Heart right ventricle (tissue), 16 donors: ENCODE data around the gene RIT2. TPM values are rescaled to one million over a fixed set of nuclear protein-coding genes. Genes with fewer than 3 reads are reported as not detected.

ENCODE experiments used
- ATAC-seq, 8 donors: fragments of 200-7000 bp; cut with Tn5 transposase; one replicate each; pipeline ENCODE4 v1.9.1; 2020; ENCODE audit warnings: mild to moderate bottlenecking in 8 of 8, moderate library complexity in 8 of 8, moderate number of reproducible peaks in 1 of 8
- DNase-seq, 2 donors: peaks; one replicate each; pipeline ENCODE4 v3.0.0-alpha.2; 2020
- H3K27ac ChIP-seq, 10 donors: fragments of 200-600 bp; sonication (generic) in 2 of 10; one replicate each; pipeline versions ENCODE4 v1.5.0 to v1.8.0; 2020 to 2022; ENCODE audit warnings: mild to moderate bottlenecking in 3 of 10
- H3K27me3 ChIP-seq, 7 donors: fragments of 200-600 bp; one replicate each; pipeline ENCODE4 v1.8.0; 2021 to 2022; ENCODE audit warnings: mild to moderate bottlenecking in 2 of 7
- H3K36me3 ChIP-seq, 9 donors: fragments of 200-600 bp; sonication (generic) in 1 of 9; one replicate each; pipeline versions ENCODE4 v1.5.0 to v1.8.0; 2020 to 2022; ENCODE audit warnings: mild to moderate bottlenecking in 2 of 9
- H3K4me1 ChIP-seq, 9 donors: fragments of 200-600 bp; sonication (generic) in 1 of 9; one replicate each; pipeline versions ENCODE4 v1.5.0 to v1.8.0; 2020 to 2022; ENCODE audit warnings: mild to moderate bottlenecking in 4 of 9
- H3K4me3 ChIP-seq, 10 donors: fragments of 200-600 bp; sonication (generic) in 2 of 10; one replicate each; pipeline versions ENCODE4 v1.5.0 to v1.8.0; 2020 to 2022; ENCODE audit warnings: mild to moderate bottlenecking in 7 of 10, moderate library complexity in 2 of 10
- H3K9me3 ChIP-seq, 11 donors: fragments of 200-600 bp in 10 of 11; sonication (generic) in 2 of 11; one replicate each; pipeline versions ENCODE4 v1.5.0 to v1.8.0; 2013 to 2022; ENCODE audit warnings: mild to moderate bottlenecking in 2 of 11, control low read depth in 1 of 11, moderate library complexity in 1 of 11
- CTCF ChIP-seq, 9 donors: fragments of 200-600 bp; sonication (generic) in 2 of 9; IDR thresholded peaks; one replicate each; pipeline versions ENCODE4 v1.5.0 to v1.8.0; 2021 to 2022; ENCODE audit warnings: antibody characterized with exemption in 9 of 9, mild to moderate bottlenecking in 5 of 9, moderate library complexity in 1 of 9
- WGBS, 2 donors: extraction: QIAGEN DNeasy Blood & Tissue Kit; methylation state at CpG; one replicate each; pipeline ENCODE4 v1.1.7; 2013; ENCODE audit warnings: inconsistent platforms in 1 of 2; 5-methylcytosine and 5-hydroxymethylcytosine counted together
- intact Hi-C, 10 donors: fragments of 100-400 bp; cut with DNase I; formaldehyde crosslinking; loops; one replicate each; pipeline versions ENCODE4 v1.11.1 to v1.14.2; 2022
- polyA plus RNA-seq, 2 donors: library from polyadenylated mRNA; stranded (reverse); fragments of 200-250 nt; gene quantifications; one replicate each; pipeline ENCODE4 v1.2.3, GENCODE V29; 2013
- total RNA-seq, 10 donors: library from RNA; stranded (reverse); fragmentation: NEBNext Ultra II Directional in 3 of 10; extraction: Animal tissue kit (Norgen Biotek cat#: 25700) in 3 of 10; gene quantifications; one replicate each; pipeline versions ENCODE4 v1.2.1 to v1.2.4, GENCODE V29; 2021 to 2023
- donor health status: Arrhythmogenic right ventricular cardiomyopathy.
- donor health status: ischemic (EF 13 %, LVEDD 7.1; RV severe dilation, severe dysfunction).
- donor health status: healthy with polysubstance abuse.
- donor health status: DM: no; HTN: yes; CAD: no.
- donor health status: DM: no; HTN: no; CAD: no.
- donor health status: ischemic (EF 25% LVEDD 6.9; RV normal size, moderate dysfunction).
- donor health status: ischemic (EF 25% LVEDD 5.7; RV mildly dilated, moderate dysfunction).
- donor health status: healthy.
- donor health status: DM: yes; HTN: yes; CAD: no.
- donor health status: Ischemic cardiomyopathy.
- donor health status: ischemic (EF 35%, LVEDD 5.7; RV mildly dilated, moderate dysfunction).
- donor health status: nonischemic (EF 11% LVEDD 7.7; RV severe dilation, severe dysfunction).
- donor health status: DM: yes; HTN: yes; CAD: no.
- donor health status: PGD.
- donor health status: ischemic (EF 29% LVEDD 5.4; RV normal size, mild dysfunction).
- donor health status: nonischemic (EF 23%, LVEDD 6.1; RV moderate dilation, normal function).

RIT2 gene
- total and polyA plus RNA-seq, 12 donors: not detected

DNA sequence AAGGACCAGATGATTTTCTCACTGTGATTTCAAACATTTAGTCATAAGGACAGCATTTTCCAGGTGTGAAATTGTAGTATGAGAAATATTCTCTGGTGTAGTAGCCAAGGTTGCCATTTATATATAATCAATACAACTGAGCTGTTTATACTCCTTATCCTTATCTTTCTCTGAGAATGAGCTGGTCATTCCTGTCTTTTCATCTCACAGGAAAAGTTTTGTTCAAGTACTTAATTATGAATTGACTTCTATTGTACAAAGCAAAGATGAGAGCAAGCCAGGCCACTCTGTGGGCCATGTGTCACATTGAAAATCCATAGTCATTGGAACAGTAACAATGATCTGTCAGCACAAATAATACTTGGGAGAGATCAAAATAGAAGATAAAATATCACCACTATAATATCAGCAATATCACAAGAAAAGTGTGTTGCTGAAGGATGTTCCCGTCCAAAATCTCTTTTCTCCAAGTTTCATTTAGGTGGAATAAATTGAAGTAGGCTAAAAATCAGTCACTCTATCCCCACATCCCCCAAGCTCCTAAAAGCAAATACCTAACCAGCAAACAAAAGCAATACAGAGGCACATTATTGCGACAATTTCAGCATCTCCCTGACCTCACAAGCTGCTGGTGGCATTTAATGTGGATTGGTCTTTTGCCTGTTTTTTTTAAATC, 2.1 kb downstream of the RIT2 start:
- no peak overlapping the region for H3K4me3 ChIP-seq
- H3K36me3 ChIP-seq: no peaks in the 10 kb centered on the region
- intact Hi-C loops: no loop called here
- TF ChIP-seq CTCF (IDR thresholded peaks at IDR 0.05): no peak
- ATAC-seq: no peak
- no peaks in the 10 kb centered on the region for H3K4me1 ChIP-seq
- WGBS, 2 donors: 81 to 87% methylated on average over 2 of the region's 2 CpGs
- DNase-seq: no peak
- H3K27ac ChIP-seq: no peak overlapping the region
- H3K27me3 ChIP-seq: no peaks in the 10 kb centered on the region
- peaks cover 0 to 3% (median 0%) of the 10 kb centered on the region in 11 donors for H3K9me3 ChIP-seq

DNA sequence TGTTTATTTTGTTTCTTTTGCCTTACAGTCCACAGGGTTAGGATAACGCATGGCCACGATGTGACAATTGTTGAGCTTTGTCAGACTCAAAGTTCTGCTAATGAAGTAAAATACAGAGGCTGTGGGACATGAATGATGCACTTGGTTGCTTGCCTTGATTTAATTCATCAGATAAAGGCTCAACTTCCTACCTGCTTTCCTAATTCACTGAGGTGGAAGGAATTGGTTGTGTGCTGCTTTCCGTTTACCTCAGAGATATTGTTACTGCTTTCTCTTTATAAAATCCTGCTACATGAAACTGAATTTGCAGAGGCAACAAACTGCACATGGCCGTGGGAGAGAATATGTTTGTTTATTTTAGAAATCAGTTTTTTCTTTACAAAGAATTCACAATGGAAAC, 6.6 kb downstream of the RIT2 start:
- Histone ChIP-seq H3K9me3 (peaks cover 0 to 3% (median 0%) of the 10 kb centered on the region in 11 donors), H3K4me3 (no peak overlapping the region), H3K27ac (no peak overlapping the region), H3K27me3 (no peaks in the 10 kb centered on the region), H3K36me3 (no peaks in the 10 kb centered on the region), H3K4me1 (no peaks in the 10 kb centered on the region)
- WGBS, 2 donors: 45 to 48% methylated on average over 4 of the region's 4 CpGs
- DNase-seq (no peak), ATAC-seq (no peak)
- no peak for TF ChIP-seq CTCF (IDR thresholded peaks at IDR 0.05)
- intact Hi-C loops: no loop called here

GRCh38 chr18:43108469-43108868, 7.0 kb downstream of the RIT2 start:
- DNase-seq: no peak
- Histone ChIP-seq H3K9me3 (peaks cover 0 to 3% (median 0%) of the 10 kb centered on the region in 11 donors), H3K27me3 (no peaks in the 10 kb centered on the region), H3K4me3 (no peak overlapping the region), H3K4me1 (no peaks in the 10 kb centered on the region), H3K36me3 (no peaks in the 10 kb centered on the region), H3K27ac (no peak overlapping the region)
- no peak for TF ChIP-seq CTCF (IDR thresholded peaks at IDR 0.05)
- 72 to 81% methylated on average over 4 of the region's 4 CpGs for WGBS, 2 donors
- no peak for ATAC-seq
- intact Hi-C loops: no loop called here

DNA sequence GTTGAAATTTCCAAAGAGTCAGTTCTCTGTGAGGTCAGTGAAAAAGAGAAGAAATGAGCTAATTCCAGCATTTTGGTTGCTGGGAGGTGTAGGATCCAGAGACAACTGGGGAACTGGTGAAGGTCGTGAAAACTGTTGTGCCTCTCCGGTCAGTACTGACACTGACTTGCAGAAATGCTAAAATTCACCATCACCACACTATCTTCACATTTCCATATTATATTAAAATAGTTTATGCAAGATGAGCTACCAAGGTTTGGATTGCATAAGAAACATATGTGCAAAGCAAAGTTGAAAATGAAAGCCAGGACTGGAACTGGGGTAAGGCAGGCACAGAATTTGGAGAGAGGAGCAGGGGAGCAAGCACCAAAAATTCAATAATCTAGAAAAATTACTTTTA, 21.8 kb downstream of the RIT2 start:
- intact Hi-C loops: no loop called here
- TF ChIP-seq CTCF (IDR thresholded peaks at IDR 0.05): no peak
- no peaks in the 10 kb centered on the region for H3K4me1 ChIP-seq
- H3K36me3 ChIP-seq: no peaks in the 10 kb centered on the region
- no peak for ATAC-seq
- H3K27ac ChIP-seq: no peak overlapping the region
- no peaks in the 10 kb centered on the region for H3K27me3 ChIP-seq
- WGBS, 2 donors: 89 to 95% methylated on average over 2 of the region's 2 CpGs
- no peak for DNase-seq
- H3K9me3 ChIP-seq: peaks cover 0 to 10% (median 0%) of the 10 kb centered on the region in 11 donors
- no peak overlapping the region for H3K4me3 ChIP-seq
